T follicular helper cell (primary cell): Measurements from ENCODE around the gene DNAH12.

Experiments
- DNase-seq: peaks from one replicate; pipeline ENCODE4 v3.0.0-alpha.2; 2020; ENCODE audit warnings: low read depth
- total RNA-seq, 2 experiments: gene quantifications; one replicate each; lab custom pipeline; 2026; lab: John Stamatoyannopoulos, UW

The DNAH12 gene, protein sequence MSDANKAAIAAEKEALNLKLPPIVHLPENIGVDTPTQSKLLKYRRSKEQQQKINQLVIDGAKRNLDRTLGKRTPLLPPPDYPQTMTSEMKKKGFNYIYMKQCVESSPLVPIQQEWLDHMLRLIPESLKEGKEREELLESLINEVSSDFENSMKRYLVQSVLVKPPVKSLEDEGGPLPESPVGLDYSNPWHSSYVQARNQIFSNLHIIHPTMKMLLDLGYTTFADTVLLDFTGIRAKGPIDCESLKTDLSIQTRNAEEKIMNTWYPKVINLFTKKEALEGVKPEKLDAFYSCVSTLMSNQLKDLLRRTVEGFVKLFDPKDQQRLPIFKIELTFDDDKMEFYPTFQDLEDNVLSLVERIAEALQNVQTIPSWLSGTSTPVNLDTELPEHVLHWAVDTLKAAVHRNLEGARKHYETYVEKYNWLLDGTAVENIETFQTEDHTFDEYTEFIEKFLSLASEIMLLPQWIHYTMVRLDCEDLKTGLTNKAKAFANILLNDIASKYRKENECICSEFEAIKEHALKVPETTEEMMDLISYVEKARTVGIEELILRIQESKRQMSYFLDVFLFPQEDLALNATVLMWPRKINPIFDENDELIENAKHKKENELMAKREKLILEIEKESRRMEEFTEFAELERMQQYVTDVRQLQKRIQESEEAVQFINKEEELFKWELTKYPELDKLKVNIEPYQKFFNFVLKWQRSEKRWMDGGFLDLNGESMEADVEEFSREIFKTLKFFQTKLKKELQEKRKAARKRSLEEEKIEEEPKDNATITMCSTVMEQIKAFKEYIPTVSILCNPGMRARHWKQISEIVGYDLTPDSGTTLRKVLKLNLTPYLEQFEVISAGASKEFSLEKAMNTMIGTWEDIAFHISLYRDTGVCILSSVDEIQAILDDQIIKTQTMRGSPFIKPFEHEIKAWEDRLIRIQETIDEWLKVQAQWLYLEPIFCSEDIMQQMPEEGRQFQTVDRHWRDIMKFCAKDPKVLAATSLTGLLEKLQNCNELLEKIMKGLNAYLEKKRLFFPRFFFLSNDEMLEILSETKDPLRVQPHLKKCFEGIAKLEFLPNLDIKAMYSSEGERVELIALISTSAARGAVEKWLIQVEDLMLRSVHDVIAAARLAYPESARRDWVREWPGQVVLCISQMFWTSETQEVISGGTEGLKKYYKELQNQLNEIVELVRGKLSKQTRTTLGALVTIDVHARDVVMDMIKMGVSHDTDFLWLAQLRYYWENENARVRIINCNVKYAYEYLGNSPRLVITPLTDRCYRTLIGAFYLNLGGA (N-terminal part only)
- 0.12 to 0.13 reads per million in 2 experiments for total RNA-seq

- no peak for DNase-seq
Measured at GRCh38 chr3:57544181-57545125, at the start of gene DNAH12. Gene DNAH12 (minus strand): TSS chr3:57544344. CDS start chr3:57542870, 1,474 bp downstream.

GRCh38 chr3:57592306-57592705, 48.2 kb upstream of the DNAH12 start:
- DNase-seq = no peak

DNA sequence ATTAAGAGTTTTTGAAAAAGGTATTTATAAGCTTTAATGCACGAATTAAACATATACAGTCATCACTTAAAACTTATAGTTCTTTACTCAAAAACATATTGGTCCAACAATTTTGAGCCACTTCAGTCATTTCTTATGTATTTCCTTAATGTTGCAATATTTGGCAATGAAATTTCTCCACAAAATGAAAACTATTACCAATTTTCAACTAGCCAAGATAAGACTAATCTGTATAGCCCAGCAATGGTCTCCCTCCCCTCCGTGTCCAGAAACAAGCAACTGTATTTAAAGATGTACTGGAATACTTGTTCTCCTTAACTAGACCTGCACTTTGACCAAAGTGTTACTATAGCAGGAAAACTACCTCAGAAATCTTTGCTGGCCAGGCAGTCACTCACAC, 43.8 kb upstream of the DNAH12 start:
- no peak for DNase-seq

DNA sequence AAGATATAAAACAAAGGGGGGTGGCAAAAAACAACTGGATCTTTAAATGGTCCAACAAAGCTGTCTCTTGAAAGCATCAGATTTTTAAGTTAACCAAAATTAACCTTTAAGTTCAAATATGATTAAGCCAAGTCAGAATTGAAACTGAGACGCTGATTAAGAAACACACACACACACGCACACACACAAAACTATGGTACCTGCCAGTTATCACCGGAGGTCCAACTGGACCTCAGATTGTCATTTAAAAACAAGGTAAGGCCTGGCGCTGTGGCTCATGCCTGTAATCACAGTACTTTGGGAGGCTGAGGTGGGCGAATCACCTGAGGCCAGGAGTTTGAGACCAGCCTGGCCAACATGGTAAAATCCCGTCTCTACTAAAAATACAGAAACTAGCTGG, 42.6 kb upstream of the DNAH12 start:
- no peak for DNase-seq

DNA sequence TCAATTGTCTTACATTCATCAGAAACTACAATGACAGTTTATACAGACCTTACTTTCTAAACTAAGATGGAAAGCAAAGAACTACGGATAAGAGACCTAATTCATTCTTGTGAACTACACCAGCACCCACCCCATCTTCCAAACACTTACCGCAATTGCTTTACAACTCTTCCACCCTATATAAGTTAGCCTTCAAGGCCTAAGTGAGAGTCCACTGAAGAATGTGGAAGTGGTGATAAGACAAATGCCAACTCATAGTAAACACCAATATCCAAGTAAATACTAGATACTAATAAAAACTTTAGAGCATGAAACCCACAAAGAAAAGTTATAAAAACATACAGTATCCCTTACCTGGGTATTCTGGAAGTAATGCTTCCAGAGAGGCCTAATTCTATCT, 39.4 kb upstream of the DNAH12 start:
- no peak for DNase-seq

GRCh38 chr3:57582474-57583168, 38.5 kb upstream of the DNAH12 start:
- no peak for DNase-seq

DNA sequence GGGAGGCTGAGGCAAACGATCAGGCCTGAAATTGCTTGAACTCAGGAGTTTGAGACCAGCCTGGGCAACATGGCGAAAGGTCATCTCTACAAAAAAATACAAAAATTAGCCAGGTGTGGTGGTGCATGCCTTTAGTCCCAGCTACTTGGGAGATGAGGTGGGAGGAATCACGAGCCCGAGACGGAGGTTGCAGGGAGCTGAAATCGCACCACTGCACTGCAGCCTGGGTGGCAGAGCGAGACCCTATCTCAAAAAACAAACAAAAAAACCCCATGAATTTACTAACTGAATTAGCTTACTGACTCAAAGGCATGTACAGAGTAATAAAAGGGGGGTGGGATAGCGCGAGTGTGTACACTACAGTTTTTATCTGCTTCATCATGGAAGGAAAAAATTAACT, 33.7 kb upstream of the DNAH12 start:
- DNase-seq = no peak

GRCh38 chr3:57575966-57576626, 32.0 kb upstream of the DNAH12 start:
- DNase-seq = no peak

DNA sequence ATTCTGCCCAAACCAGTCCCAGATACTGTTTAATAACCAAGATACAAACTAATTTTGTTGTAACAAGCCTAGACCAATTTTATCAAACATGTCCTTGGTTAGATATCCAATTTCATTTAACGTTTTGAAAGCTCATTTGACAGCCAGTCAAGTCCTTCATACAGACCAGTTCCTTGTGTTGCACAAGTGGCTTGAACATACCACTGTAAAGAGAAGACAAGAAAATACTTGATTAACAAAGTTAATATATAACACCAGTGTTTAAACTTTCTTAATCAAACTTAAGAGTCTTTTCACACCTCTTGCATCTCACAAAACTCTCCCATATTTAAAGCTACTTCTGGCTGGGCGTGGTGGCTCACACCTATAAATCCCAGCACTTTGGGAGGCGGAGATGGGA, 28.0 kb upstream of the DNAH12 start:
- DNase-seq = no peak

DNA sequence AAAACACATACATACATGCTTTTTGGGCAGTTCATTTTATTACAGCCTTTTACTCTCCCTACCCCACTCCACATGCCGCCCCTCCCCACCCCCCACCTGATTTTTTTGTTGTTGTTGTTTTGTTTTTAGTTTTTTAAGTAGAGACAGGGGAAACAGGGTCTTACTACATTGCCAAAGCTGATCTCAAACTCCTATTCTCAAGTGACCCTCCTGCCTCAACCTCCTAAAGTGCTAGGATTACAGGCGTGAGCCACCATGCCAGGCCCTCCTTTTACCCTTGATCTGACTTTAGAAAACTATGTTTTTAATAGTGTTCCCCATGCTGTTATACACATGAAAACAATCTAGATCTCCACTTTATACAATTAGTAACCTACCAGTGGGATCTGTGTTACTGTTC, 26.7 kb upstream of the DNAH12 start:
- no peak for DNase-seq

DNA sequence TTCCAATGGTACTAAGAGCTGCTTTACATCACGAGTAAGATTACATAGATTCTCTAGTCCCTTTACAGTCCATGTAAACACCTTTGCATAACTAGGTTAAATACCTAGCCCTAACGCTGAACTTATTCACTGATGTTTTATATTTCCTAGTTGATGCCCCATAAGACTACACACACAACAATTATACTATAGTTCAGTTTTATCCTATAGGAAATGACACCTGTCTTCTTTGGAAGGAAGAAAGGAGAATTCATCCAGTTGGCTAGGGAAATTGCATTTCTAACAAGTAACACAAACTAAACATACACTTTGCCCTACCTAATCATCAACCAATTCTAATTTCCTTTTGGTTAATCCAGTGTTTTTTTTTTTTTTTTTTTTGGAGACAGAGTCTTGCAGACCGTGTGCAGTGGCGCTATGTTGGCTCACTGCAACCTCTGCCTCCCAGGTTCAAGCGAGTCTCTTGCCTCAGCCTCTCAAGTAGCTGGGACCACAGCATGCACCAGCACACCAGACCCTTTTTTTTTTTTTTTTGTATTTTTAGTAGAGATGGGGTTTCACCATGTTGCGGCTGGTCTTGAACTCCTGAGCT, 25.8 kb upstream of the DNAH12 start:
- no peak for DNase-seq

GRCh38 chr3:57559526-57559925, 15.4 kb upstream of the DNAH12 start:
- no peak for DNase-seq

DNA sequence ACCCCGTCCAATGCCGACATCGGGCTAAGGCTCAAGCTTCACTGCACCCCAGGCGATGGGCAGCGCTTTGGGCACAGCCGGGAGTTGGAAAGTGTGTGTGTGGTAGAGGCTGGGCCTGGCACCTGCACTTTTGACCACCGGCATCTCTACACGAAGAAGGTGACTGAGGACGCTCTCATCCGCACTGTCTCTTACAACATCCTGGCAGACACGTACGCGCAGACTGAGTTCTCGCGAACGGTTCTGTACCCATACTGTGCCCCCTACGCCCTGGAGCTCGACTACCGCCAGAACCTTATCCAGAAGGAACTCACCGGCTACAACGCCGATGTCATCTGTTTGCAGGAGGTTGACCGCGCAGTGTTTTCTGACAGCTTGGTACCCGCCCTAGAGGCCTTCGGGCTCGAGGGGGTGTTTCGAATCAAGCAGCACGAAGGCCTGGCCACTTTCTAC, 13.0 kb upstream of the DNAH12 start:
- peak; percentile 9 for DNase-seq

DNA sequence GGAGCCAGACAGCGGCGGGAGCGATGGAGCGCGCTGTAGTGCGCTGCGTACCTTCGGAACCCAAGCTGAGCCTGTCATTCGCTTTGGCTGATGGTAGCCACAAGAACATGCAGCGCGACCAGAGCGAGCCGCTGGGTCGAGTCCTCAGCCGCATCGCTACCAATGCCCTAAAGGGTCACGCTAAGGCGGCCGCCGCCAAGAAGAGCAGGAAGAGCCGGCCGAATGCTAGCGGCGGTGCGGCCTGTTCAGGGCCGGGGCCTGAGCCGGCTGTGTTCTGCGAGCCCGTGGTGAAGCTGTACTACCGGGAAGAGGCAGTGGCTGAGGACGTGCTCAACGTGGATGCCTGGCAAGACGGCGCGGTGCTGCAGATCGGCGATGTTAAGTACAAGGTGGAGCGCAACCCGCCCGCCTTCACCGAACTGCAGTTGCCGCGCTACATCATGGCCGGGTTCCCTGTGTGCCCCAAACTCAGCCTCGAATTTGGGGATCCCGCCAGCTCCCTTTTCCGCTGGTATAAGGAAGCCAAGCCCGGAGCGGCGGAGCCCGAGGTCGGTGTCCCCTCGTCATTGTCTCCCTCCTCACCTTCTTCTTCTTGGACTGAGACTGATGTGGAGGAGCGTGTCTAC, 12.4 kb upstream of the DNAH12 start:
- DNase-seq = peak; percentile 7

DNA sequence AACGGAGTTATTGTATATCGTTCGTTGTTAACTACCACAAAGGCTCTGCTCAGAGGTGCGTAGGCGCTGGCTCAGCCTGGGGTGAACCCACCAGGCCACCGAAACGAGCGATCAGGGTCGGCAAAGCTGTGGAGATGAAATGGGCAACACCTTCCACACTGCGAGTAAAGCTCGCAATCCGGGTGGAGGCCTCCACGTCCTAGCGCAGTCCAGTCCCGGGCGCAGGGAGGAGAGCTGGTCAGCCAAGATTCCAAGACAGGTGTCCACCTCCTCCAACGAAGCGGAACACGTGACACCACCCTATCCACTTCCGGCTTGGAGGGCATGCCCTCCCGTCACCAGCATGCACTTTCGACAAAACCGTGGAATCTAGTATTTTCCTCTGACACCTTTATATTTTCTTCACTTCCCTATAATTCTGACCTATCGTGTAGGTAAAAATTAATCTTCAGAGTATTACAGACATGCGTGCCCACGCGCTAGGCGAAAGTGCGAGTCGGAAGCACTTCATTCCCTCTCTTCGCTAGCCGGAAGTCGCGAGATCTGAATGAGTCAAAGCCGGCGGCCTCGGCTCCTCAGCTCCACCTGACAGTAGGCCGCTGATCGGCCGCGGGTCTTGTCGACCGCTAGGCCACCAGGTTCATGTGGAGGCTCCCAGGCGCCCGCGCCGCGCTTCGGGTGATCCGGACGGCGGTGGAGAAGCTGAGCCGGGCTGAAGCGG, 11.8 kb upstream of the DNAH12 start, which contains the start of gene PDE12:
Gene PDE12, plus strand, starts transcription at position 537 of the 721 bp plus-strand sequence. Its CDS starts 106 bp downstream, at position 643.
- DNase-seq = peak; percentile 62

GRCh38 chr3:57555306-57555705, 11.2 kb upstream of the DNAH12 start:
- no peak for DNase-seq

DNA sequence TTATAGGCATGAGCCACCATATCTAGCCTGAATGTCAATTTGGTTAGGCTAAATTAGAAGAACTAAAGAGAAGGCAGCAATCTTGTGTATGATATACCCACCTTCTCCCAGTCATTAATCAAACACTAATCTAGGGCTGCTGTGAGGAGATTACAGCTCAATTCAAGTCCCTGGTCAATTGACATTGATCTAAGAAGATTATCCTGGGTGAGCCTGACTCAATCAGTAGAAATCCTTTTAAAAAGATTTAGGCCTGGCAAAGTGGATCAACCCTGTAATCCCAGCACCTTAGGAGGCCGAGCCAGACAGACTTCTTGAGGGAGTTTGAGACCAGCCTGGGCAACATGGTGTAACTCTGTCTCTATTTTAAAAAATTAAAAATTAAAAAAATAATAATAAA, 2.5 kb upstream of the DNAH12 start:
- no peak for DNase-seq
